Hepatocyte (in vitro differentiated cells): ENCODE results near the gene MARCKSL1.

Source experiments
- CTCF ChIP-seq: fragments of 200-600 bp; sonication (generic); IDR thresholded peaks from 2 replicates; pipeline ENCODE4 v1.5.1; 2016; ENCODE audit warnings: antibody characterized with exemption, mild to moderate bottlenecking; ENCODE audit not compliant: poor library complexity
- EZH2 ChIP-seq: fragments of 200-600 bp; sonication (generic); IDR thresholded peaks from 2 replicates; pipeline ENCODE4 v1.6.1; 2016; ENCODE audit warnings: antibody characterized with exemption, mild to moderate bottlenecking, borderline replicate concordance
- EZH2phosphoT487 ChIP-seq: fragments of 200-600 bp; sonication (generic); IDR thresholded peaks from one replicate; pipeline ENCODE4 v1.6.1; 2018; ENCODE audit warnings: antibody characterized with exemption, mild to moderate bottlenecking, low read depth, moderate library complexity; ENCODE audit not compliant: unreplicated experiment, severe bottlenecking

- TF ChIP-seq EZH2 (no peak), CTCF (no peak), EZH2phosphoT487 (no peak)
Observed at GRCh38 chr1:32349211-32349708, 13.2 kb upstream of the MARCKSL1 start.
